ENCODE results near the gene TAMM41. TPM values are rescaled to one million over a fixed set of nuclear protein-coding genes. Genes with fewer than 3 reads are reported as not detected.

TAMM41 gene
- total and polyA plus RNA-seq, 10 of the 15 experiments (the other 5 are each of a cell fraction or from before 2014, with no cell fraction given), result 10.4 to 36.6 (median 18.3) TPM

GRCh38 chr3:11789412-11789811, 57.3 kb downstream of the TAMM41 start:
- CTCF ChIA-PET, result no interaction called here
- TF ChIP-seq PAX5 (IDR thresholded peaks at IDR 0.05; ENCODE audit: borderline replicate concordance, low read depth, low read length) (no peak), NR2F1 (conservative IDR thresholded peaks at IDR 0.05) (no peak), SPI1 (IDR thresholded peaks at IDR 0.05; ENCODE audit: borderline replicate concordance, insufficient read depth, low read depth, low read length) (no peak), EP300 (IDR thresholded peaks at IDR 0.05; ENCODE audit: borderline replicate concordance in 1 of 2, control insufficient read depth in 1 of 2, low read depth in 2 of 2, low read length in 2 of 2) (no peak), IRF4 (IDR thresholded peaks at IDR 0.05; ENCODE audit: low read depth, low read length) (no peak), ETV6 (conservative IDR thresholded peaks at IDR 0.05 in 1 of 2, IDR thresholded peaks at IDR 0.05 in 1 of 2; ENCODE audit: borderline replicate concordance in 1 of 2, low read depth in 1 of 2) (no peak), SIN3A (IDR thresholded peaks at IDR 0.05; ENCODE audit: low read depth, low read length) (no peak), WRNIP1 (IDR thresholded peaks at IDR 0.05; ENCODE audit: borderline replicate concordance, low read depth, low read length) (no peak), CBFB (IDR thresholded peaks at IDR 0.05; ENCODE audit: low read depth) (no peak), ZNF622 (IDR thresholded peaks at IDR 0.05) (no peak), CEBPB (IDR thresholded peaks at IDR 0.05; ENCODE audit: borderline replicate concordance in 1 of 2, low read depth in 2 of 2, low read length in 2 of 2) (no peak), POLR2A (IDR thresholded peaks at IDR 0.05; ENCODE audit: low read depth, low read length) (no peak), ZNF384 (IDR thresholded peaks at IDR 0.05; ENCODE audit: borderline replicate concordance, low read depth, low read length) (no peak), PML (IDR thresholded peaks at IDR 0.05; ENCODE audit: low read length) (no peak)
- TF ChIP-seq, protein P1, sequence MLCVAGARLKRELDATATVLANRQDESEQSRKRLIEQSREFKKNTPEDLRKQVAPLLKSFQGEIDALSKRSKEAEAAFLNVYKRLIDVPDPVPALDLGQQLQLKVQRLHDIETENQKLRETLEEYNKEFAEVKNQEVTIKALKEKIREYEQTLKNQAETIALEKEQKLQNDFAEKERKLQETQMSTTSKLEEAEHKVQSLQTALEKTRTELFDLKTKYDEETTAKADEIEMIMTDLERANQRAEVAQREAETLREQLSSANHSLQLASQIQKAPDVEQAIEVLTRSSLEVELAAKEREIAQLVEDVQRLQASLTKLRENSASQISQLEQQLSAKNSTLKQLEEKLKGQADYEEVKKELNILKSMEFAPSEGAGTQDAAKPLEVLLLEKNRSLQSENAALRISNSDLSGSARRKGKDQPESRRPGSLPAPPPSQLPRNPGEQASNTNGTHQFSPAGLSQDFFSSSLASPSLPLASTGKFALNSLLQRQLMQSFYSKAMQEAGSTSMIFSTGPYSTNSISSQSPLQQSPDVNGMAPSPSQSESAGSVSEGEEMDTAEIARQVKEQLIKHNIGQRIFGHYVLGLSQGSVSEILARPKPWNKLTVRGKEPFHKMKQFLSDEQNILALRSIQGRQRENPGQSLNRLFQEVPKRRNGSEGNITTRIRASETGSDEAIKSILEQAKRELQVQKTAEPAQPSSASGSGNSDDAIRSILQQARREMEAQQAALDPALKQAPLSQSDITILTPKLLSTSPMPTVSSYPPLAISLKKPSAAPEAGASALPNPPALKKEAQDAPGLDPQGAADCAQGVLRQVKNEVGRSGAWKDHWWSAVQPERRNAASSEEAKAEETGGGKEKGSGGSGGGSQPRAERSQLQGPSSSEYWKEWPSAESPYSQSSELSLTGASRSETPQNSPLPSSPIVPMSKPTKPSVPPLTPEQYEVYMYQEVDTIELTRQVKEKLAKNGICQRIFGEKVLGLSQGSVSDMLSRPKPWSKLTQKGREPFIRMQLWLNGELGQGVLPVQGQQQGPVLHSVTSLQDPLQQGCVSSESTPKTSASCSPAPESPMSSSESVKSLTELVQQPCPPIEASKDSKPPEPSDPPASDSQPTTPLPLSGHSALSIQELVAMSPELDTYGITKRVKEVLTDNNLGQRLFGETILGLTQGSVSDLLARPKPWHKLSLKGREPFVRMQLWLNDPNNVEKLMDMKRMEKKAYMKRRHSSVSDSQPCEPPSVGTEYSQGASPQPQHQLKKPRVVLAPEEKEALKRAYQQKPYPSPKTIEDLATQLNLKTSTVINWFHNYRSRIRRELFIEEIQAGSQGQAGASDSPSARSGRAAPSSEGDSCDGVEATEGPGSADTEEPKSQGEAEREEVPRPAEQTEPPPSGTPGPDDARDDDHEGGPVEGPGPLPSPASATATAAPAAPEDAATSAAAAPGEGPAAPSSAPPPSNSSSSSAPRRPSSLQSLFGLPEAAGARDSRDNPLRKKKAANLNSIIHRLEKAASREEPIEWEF (IDR thresholded peaks at IDR 0.05; ENCODE audit: insufficient replicate concordance, low read depth, low read length), result no peak
- TF ChIP-seq, protein P2, sequence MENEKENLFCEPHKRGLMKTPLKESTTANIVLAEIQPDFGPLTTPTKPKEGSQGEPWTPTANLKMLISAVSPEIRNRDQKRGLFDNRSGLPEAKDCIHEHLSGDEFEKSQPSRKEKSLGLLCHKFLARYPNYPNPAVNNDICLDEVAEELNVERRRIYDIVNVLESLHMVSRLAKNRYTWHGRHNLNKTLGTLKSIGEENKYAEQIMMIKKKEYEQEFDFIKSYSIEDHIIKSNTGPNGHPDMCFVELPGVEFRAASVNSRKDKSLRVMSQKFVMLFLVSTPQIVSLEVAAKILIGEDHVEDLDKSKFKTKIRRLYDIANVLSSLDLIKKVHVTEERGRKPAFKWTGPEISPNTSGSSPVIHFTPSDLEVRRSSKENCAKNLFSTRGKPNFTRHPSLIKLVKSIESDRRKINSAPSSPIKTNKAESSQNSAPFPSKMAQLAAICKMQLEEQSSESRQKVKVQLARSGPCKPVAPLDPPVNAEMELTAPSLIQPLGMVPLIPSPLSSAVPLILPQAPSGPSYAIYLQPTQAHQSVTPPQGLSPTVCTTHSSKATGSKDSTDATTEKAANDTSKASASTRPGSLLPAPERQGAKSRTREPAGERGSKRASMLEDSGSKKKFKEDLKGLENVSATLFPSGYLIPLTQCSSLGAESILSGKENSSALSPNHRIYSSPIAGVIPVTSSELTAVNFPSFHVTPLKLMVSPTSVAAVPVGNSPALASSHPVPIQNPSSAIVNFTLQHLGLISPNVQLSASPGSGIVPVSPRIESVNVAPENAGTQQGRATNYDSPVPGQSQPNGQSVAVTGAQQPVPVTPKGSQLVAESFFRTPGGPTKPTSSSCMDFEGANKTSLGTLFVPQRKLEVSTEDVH (IDR thresholded peaks at IDR 0.05; ENCODE audit: low read depth, partially characterized antibody), result no peak

More at GRCh38 chr3:11789412-11789811, 57.3 kb downstream of the TAMM41 start:
- Histone ChIP-seq H3K36me3 (ENCODE audit: control insufficient read depth in 2 of 2, insufficient read depth in 2 of 2, low read length in 1 of 2) (peaks cover 8 to 16% of the 10 kb centered on the region in 2 experiments), H3K27ac (ENCODE audit: control insufficient read depth, insufficient read depth) (no peak overlapping the region), H2AFZ (ENCODE audit: control insufficient read depth, low read depth, low read length) (no peak overlapping the region), H3K9me3 (replicated peaks; ENCODE audit: control insufficient read depth, insufficient read depth, low read length) (no peaks in the 10 kb centered on the region), H4K20me1 (ENCODE audit: control insufficient read depth, insufficient read depth) (no peaks in the 10 kb centered on the region), H3K79me2 (ENCODE audit: control insufficient read depth, insufficient read depth, low read length) (no peaks in the 10 kb centered on the region), H3K27me3 (replicated peaks in 1 of 2; ENCODE audit: control insufficient read depth in 2 of 2, insufficient read depth in 2 of 2, low read length in 1 of 2) (no peaks in the 10 kb centered on the region), H3K4me3 (no peak overlapping the region), H3K9ac (ENCODE audit: control insufficient read depth, insufficient read depth, low read length) (no peak overlapping the region), H3K4me2 (ENCODE audit: control insufficient read depth, insufficient read depth) (no peak overlapping the region), H3K4me1 (ENCODE audit: control insufficient read depth, insufficient read depth, low read length) (peaks cover 6% of the 10 kb centered on the region)
- ChIA-PET RAD21 (ENCODE audit: unreplicated experiment) (no interaction called here), SMC1A (ENCODE audit: uncharacterized antibody, unreplicated experiment) (interaction anchor here (0.6 to 1.7 kb wide), 2 partner anchors 10 to 866 kb away, joined by 3 to 4 read pairs; no protein-coding TSS in a partner anchor), POLR2A (no interaction called here)
- intact Hi-C loops (cut with micrococcal nuclease; ENCODE audit: unreplicated experiment) (no loop called here), in situ Hi-C loops (cut with MboI) (no loop called here)
- DNase-seq (ENCODE audit: low read depth, low spot score) (no peak), ATAC-seq (no peak), FAIRE-seq (no peak)
- 100% methylated on average over 1 of the region's 1 CpG for WGBS (ENCODE audit: insufficient coverage, insufficient replicate concordance, low lambda C conversion rate, missing lambda C conversion rate)
- no TSS peak for BruUV-seq (replicated peaks)

Measured in GM12878 (cell line).